CD1c-positive myeloid dendritic cell (primary cell): ENCODE measurements around the gene HBQ1.
"Not testable (repeated sequence)": the region's sequence is repeated elsewhere in the genome, so short reads cannot be mapped to it uniquely, and the experiment has no call there.

ENCODE experiments used
- DNase-seq: peaks from one replicate; pipeline ENCODE4 v3.0.0-alpha.2; 2016; ENCODE audit errors: extremely low spot score

HBQ1 gene

DNA sequence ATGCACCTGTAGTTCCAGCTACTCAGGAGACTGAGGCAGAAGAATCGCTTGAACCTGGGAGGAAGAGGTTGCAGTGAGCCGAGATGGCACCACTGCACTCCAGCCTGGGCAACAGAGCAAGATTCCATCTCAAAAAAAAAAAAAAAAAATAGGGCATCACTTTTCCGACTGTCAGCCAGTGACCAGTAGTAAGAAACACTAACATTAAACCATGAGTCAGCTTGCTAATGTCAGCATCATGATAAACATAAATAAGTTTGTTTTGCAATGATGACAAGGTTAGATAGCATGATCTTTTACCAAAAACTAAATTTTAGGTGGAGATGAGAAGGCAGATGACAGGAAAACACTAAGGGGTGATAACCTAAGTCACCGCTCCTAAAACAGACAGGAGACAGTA, 29.1 kb downstream of the HBQ1 start:
- not testable (repeated sequence) for DNase-seq

DNA sequence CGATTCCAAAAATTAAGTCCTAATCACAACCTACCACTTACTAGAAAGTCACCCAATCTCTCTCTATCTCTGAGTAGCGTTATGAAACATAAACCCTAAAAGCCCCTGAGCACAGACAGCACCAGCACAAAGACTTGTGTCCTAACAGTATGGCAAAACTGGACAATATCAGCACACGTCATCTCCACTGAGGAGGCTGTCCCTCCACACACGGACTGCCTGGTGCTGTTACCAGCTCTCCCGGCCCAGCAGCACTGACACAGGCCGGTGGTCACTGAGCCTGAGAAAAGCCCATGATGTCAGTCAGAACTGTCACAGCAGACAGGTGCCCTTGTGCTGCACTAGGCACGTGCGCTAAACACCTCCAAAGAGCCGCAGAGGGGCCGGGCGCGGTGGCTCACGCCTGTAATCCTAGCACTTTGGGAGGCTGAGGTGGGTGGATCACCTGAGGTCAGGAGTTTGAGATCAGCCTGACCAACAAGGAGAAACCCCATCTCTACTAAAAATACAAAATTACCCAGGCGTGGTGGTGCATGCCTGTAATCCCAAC, 31.4 kb downstream of the HBQ1 start:
- not testable (repeated sequence) for DNase-seq

DNA sequence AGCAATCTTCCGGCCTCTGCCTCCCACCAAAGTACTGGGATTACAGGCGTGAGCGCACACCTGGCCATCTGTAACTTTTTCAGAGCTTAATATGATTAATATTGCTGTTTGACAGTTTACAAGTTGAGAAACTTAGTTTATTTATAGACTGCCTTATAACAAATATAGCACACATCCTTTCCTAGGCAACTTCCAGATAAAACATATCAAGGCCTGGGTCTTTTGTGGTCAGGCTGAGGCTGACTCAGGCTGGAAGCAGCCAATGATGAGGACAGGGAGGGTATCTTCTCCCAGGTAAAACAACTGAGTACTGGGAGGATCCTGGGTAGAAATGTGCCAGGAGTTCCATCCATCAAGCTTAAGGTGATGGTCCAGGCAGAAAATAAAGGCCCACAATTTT, 32.7 kb downstream of the HBQ1 start:
- DNase-seq, result no peak

DNA sequence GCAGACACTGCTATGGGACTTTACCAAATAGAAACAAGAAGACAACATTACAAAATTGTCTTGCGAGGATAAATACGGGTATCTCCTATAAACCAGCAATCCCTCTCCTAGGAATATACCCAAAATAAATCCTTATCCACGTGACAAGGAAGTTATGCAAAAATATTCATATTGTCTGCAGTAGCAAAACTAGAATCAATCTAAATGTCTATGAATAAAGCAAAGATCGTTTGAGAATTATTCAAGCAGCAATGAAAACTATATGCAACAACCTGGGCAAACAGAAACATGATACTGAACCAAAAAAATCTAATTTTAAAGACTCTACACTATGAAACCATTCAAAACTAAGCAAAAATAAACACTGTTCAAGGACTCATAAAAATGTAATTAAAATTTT, 39.8 kb downstream of the HBQ1 start:
- DNase-seq, result no peak

DNA sequence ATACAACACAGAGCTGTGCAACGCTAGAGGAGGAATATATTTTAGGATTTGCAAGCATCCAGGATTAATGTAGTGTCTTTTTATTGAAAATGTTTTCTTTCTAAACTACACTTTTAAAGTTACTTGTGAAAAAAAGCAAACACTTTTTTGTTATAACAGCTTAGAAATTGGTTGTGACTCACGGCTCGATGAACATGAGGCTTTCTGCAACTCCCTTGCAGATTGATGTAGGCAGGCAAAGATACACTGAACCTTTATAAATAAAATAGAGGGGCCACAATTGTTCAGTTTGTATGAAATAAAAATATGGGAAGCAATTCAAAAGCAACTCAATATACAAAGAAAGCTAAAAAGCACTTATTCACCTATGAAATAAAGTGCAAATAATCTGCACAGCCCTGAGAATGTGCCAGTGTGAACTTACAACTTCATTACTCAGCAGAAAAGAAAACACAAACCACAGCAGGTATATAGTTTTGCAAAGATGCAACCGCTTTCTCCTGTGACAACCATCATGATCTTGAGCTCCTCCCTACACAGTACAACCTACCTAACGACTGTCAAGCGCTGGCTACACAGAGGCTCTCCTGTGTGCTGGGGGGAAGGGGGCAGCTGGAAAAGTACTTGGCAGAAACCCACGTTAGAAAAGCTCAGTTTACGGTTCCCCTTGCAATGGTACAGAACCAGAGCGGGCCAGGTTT, 48.0 kb downstream of the HBQ1 start:
- no peak for DNase-seq

DNA sequence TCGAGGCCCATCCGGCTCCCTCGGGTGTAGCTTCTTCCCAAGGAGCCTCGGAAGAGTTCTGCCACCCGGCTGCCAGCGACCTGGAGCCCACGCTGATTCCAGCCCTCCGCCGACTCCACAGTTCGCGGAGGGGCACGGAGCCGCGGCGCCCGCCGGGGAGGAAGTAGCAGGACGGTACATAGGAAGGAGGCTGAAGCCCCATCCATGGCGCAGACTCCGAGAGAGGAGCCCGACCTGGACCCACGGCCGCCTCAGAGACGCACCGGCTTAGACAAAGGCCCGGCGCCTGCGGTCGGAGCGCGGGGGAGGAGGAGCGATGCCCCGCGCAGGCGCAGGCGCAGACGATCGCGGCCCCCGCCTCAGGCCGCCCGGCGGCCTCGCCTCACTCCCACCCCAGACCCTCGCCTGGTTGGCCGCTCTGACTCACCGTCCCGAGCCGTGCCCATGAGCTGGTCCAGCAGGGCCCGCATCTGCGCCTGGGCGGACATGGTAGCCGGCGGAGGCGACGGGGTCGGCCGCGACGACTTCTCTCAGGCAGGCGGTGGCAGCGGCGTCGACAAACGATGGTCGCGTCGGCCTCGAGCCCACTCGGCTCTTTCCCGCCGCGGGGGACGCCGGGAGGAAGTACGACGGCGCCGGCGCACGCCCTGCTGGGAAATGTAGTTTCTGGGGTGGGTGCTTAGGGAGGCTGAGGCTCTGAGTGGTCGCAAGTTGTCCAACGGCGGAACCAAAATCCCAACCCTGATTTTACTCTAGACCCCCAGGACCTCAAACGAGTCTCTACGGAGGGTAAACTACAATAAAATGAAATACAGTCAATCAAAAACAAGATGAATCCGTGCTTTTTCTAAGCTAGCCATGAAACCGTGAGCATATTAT, 48.8 kb downstream of the HBQ1 start, which contains the start of gene LUC7L:
Gene LUC7L (minus strand): TSS at position 598 of the 879 bp plus-strand sequence. CDS start 110 bp downstream, at position 488.
- peak; percentile 90 for DNase-seq

DNA sequence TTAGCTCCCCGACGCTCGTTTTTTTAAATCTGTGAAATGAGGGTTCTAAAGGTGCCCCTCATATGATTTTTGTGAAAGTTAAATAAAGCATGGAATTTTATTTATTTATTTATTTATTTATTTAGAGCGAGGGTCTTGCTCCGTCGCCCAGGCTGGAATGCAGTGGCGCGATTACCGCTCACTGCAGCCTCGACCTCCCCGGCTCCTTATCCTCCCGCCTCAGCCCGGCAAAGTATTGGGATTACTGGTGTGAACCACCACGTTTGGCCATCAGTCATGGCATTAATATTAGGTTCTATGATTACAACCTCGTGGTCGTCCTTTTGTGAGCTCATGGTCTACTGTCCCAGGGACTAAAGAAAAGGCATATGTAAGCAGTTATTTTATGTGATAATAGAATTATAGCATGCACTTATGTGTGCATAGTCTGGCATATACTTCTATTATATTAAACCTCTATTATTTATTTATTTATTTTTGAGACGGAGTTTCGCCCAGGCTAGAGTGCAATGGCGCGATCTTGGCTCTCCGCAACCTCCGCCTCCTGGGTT, 49.5 kb downstream of the HBQ1 start:
- DNase-seq, result no peak

DNA sequence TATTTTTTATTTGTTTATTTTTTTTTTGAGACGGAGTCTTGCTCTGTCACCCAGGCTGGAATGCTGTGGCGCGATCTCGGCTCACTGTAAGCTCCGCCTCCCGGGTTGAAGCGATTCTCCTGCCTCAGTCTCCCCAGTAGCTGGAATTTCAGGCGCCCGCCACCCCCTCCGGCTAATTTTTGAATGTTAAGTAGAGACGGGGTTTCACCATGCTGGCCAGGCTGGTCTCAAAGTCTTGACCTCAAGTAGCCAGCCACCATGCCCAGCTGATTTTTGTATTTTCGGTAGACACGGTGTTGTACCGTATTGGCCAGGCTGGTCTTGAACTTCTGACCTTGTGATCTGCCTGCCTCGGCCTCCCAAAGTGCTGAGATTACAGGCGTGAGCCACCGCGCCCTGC, 50.1 kb downstream of the HBQ1 start:
- not testable (repeated sequence) for DNase-seq
